HG02973 (cell line): ENCODE data around the gene CLEC4D.
"Not testable (repeated sequence)": the region's sequence is repeated elsewhere in the genome, so short reads cannot be mapped to it uniquely, and the experiment has no call there.

Source experiments
- ATAC-seq: cut with Tn5 transposase; IDR thresholded peaks from one replicate; pipeline ENCODE4 v1.9.1; 2021; ENCODE audit warnings: moderate library complexity; ENCODE audit not compliant: unreplicated experiment

Gene CLEC4D

GRCh38 chr12:8527250-8528130 lies 14.2 kb downstream of the CLEC4D start:
- ATAC-seq, result no peak

DNA sequence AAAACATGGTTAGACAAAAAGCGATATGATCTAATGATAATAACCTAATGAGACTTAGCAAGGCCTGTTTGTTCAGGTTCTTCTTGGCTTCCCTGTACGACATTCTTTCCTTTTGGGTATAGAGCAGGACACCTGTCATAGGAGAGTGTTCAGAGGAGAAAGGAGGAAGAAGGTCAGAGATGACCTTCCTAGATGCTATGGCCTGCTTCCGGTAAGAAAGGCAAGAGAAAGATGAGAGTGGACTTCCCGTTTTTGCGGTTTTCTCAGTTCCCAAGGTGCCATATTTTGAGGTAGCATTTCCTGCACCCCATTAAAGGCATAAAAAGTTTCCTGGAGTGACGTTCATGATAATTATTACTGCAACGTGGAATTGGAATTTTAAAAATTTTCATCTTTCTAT lies 18.7 kb downstream of the CLEC4D start:
- no peak for ATAC-seq

DNA sequence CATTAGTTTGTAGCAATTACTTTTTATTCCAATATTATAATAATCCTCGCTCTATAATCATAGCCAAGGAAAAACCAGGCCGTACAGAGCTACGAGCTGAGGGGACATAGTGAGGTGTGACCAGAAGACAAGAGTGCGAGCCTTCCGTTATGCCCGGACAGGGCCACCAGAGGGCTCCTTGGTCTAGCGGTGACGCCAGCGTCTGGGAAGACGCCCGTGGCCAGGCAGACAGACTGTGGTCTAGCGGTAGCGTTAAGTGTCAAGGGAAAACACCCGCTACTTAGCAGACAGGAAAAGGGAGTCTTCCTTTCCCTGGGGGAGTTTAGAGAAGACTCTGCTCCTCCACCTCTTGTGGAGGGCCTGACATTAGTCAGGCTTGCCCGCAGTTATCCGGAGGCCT lies 24.5 kb downstream of the CLEC4D start:
- not testable (repeated sequence) for ATAC-seq

GRCh38 chr12:8540831-8541230 lies 27.5 kb downstream of the CLEC4D start, which contains the start of gene CLEC4E:
TSS of gene CLEC4E (minus strand) at chr12:8540905. CDS start at chr12:8540797, 108 bp downstream.
- not testable (repeated sequence) for ATAC-seq

- no peak for ATAC-seq
Measured at GRCh38 chr12:8541562-8541961, 28.3 kb downstream of the CLEC4D start.

GRCh38 chr12:8544295-8544694 lies 31.0 kb downstream of the CLEC4D start:
- no peak for ATAC-seq

- no peak for ATAC-seq
Measured at GRCh38 chr12:8546591-8546990, 33.3 kb downstream of the CLEC4D start.

GRCh38 chr12:8547645-8548044 lies 34.3 kb downstream of the CLEC4D start:
- ATAC-seq, result no peak

GRCh38 chr12:8548192-8548591 lies 34.9 kb downstream of the CLEC4D start:
- no peak for ATAC-seq

DNA sequence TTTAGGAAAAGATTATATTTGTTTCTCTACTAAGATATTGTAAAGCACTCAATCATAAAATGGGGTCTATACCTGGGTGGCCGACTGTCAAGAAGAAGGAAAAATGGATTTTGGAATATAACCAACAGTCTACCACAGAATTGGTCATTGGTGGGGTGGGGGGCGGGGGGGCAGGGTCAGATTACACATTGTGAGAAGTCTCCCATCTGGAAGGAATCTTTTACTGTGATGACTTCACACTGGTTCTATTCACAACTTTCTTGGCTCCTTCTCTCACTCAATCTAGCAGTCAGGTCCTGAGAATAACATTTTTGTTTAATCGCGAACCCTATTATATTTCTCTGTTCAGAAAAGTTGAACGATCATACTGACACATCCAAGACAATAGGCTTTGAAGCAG lies 36.1 kb downstream of the CLEC4D start:
- no peak for ATAC-seq

- ATAC-seq, result no peak
Measured at GRCh38 chr12:8553088-8553627, 39.9 kb downstream of the CLEC4D start.

DNA sequence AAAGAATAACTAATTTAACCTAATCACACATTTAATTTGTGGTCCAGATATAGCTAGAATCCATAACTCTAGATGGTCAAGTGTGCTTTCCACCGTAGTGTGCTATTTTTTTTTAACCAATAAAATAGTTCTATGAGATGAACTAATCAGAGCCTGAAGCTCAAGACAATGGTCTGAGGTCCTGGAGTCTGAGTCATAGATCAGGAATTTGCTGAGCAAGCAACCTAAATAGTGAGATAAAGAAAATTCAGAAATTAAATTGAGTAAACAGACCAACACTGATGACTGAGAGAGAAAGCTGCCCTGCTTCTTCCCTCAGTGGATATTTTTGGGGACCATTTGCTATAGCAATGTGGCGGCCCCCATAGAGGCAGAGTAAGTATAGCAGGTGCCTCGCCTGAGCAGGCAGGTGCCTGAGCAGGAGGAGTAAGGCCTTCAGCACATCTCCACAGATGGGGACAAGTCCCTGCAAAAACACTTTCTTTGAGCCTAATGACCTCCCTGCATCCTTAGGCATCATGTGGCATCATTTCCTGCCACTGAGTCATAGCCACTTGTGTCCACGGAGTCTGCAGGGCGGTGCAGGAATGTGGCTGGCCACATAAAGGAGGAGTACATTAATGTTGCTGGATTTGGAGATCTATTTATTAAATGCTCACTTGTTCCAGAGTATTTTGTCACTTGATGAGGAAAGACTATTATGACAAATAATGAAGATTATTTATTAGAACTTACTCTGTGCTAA lies 41.3 kb downstream of the CLEC4D start:
- no peak for ATAC-seq

DNA sequence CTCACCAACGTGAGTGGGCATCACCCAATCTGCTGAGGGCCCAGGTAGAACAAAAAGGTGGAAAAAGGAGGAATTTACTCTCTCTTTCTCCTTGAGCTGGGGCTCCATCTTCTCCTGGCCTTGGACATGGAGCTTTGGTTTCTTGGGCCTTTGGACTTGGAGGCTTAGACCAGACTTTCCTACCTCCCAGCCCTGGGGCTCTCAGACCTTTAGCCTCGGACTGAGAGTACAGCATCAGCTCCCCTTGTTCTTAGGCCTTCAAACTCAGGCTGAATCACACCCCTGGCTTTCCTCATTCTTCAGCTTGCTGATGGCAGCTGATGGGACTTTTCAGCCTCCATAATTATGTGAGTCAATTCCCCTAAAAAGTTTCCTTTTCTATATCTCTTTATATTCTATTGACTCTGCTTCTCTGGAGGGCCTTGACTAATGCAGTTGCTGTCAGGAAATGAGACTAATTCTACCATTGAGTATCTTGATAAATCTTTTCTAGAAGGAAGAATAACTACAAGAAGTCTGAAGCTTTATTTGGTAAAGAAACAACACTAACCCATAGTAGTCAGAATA lies 43.3 kb downstream of the CLEC4D start:
- no peak for ATAC-seq

DNA sequence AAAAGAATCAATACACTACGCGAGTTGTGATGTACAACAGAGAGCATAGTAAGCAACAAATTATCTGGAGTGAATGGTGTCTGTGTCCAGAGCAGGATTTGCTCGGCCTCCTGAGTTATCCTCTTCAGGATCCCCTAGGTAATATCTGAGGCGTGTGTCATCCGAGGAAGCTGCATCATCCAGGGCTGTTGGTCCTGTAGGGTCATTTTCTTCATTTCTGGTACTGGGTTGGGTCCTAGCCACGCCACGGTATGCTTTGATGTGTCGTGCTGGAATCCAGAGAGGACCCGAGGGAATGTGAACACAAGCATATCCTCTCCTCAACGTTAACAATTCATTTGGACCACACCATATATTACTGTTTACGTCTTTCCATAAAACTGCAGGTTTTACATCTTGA lies 46.4 kb downstream of the CLEC4D start:
- no peak for ATAC-seq

DNA sequence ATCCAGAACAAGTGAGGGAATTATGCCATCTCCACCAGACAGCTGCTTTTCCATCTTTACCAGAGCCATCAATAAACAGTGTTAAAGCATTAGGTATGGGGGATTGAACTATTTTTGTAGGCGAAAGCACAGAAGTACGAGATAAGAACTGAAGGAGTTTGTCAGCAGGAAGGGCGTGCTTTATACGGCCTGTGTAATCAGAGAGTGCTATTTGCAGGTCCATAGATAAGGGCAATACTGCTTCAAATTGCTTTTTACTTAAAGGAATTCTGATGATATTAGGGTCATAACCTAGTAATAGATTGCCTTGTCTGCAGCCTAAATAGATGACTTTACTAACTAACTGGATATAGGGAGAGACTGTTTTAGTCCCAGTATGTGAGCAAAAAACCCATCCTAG lies 47.7 kb downstream of the CLEC4D start:
- ATAC-seq, result no peak

- ATAC-seq, result no peak
Measured at GRCh38 chr12:8562310-8562709, 49.0 kb downstream of the CLEC4D start.

DNA sequence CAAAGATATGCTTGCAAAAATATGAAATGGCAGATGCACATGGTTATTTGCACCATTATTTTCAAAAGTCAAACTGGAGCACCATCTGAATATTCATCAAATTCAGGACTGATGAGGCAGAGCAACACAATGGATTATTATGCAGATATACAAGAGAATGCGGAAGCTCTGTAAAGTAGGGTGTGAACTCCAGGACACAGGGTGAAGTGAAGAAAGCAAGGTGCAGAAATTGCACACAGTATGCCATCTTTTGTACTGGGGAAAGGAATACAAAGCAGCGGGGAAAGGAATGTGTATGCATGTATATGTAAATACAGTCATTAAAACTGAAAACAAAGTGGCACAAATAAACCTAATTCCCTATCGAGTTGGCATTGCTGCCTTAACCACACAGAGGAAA lies 50.1 kb downstream of the CLEC4D start:
- no peak for ATAC-seq

GRCh38 chr12:8564656-8565055 lies 51.4 kb downstream of the CLEC4D start:
- no peak for ATAC-seq

- not testable (repeated sequence) for ATAC-seq
Measured at GRCh38 chr12:8566052-8566451, 52.7 kb downstream of the CLEC4D start.

GRCh38 chr12:8566525-8566924 lies 53.2 kb downstream of the CLEC4D start:
- no peak for ATAC-seq
